GM12878 (cell line): ENCODE results near the gene C5. TPM values are rescaled to one million over a fixed set of nuclear protein-coding genes. Genes with fewer than 3 reads are reported as not detected.
A peak's percentile ranks its signal among the peaks of the same experiment; 100 is the strongest.

Source experiments
- ATAC-seq: fragments of 200-7000 bp; cut with Tn5 transposase; 3 replicates; pipeline ENCODE4 v1.9.1; 2020; ENCODE audit warnings: mild to moderate bottlenecking, moderate library complexity
- BruUV-seq: library from RNA; stranded (reverse); fragments of 400-500 nt; replicated peaks from 2 replicates; lab custom pipeline; 2021; lab: Mats Ljungman, UMichigan
- CTCF ChIA-PET: fragments of 300-600 bp; sonication (Branson Sonifier 250); formaldehyde crosslinking; extraction: SDS; loops from one replicate; lab custom pipeline; 2021; ENCODE audit warnings: inconsistent platforms; lab: Yijun Ruan, JAX
- POLR2A ChIA-PET: fragments of 350-600 bp; formaldehyde crosslinking; extraction: SDS; loops from one replicate; lab custom pipeline; 2021; ENCODE audit warnings: inconsistent platforms; lab: Charles Lee
- RAD21 ChIA-PET: fragments of 300-600 bp; sonication (Branson Sonifier 250); formaldehyde crosslinking; loops from one replicate; lab custom pipeline; 2023; ENCODE audit warnings: antibody characterized with exemption; ENCODE audit not compliant: unreplicated experiment; lab: Charles Lee
- SMC1A ChIA-PET: fragments of 300-600 bp; sonication (Branson Sonifier 250); formaldehyde crosslinking; loops from one replicate; lab custom pipeline; 2023; ENCODE audit not compliant: unreplicated experiment, uncharacterized antibody; lab: Charles Lee
- DNase-seq: peaks from one replicate; pipeline ENCODE4 v3.0.0-alpha.2; 2011; ENCODE audit warnings: low read depth, low spot score
- FAIRE-seq: peaks from 3 replicates; lab custom pipeline; 2011; peaks lifted over from hg19 to GRCh38; lab: Jason Lieb, UNC
- H2AFZ ChIP-seq: 2 replicates; pipeline ENCODE4 v1.6.0; 2011; ENCODE audit warnings: low read depth, low read length, control low read depth; ENCODE audit not compliant: control insufficient read depth
- H3K27ac ChIP-seq: 2 replicates; pipeline ENCODE4 v1.5.1; 2011; ENCODE audit warnings: control low read depth; ENCODE audit not compliant: control insufficient read depth, insufficient read depth
- H3K27me3 ChIP-seq, 2 experiments: replicated peaks in 1 of 2; 2 replicates each; pipeline versions ENCODE4 v1.6.0 to v1.6.1; 2011; ENCODE audit warnings: low read length in 1 of 2; ENCODE audit not compliant: control insufficient read depth in 2 of 2, insufficient read depth in 2 of 2
- H3K36me3 ChIP-seq, 2 experiments: 2 replicates each; pipeline ENCODE4 v1.5.1; 2011; ENCODE audit warnings: low read length in 1 of 2; ENCODE audit not compliant: control insufficient read depth in 2 of 2, insufficient read depth in 2 of 2
- H3K4me1 ChIP-seq: 2 replicates; pipeline ENCODE4 v1.6.1; 2011; ENCODE audit warnings: mild to moderate bottlenecking, low read length, moderate library complexity, mixed read lengths; ENCODE audit not compliant: control insufficient read depth, insufficient read depth
- H3K4me2 ChIP-seq: 2 replicates; pipeline ENCODE4 v1.6.0; 2011; ENCODE audit warnings: control low read depth; ENCODE audit not compliant: control insufficient read depth, insufficient read depth
- H3K4me3 ChIP-seq: fragments of 200-600 bp; sonication (generic); 2 replicates; pipeline ENCODE4 v1.5.1; 2016
- H3K79me2 ChIP-seq: 2 replicates; pipeline ENCODE4 v1.6.0; 2011; ENCODE audit warnings: low read length; ENCODE audit not compliant: control insufficient read depth, insufficient read depth
- H3K9ac ChIP-seq: 2 replicates; pipeline ENCODE4 v1.8.0; 2011; ENCODE audit warnings: low read length, control low read depth, mixed read lengths; ENCODE audit not compliant: control insufficient read depth, insufficient read depth
- H3K9me3 ChIP-seq: replicated peaks from 3 replicates; pipeline ENCODE4 v1.5.1; 2011; ENCODE audit warnings: mild to moderate bottlenecking, low read length; ENCODE audit not compliant: control insufficient read depth, insufficient read depth
- H4K20me1 ChIP-seq: 2 replicates; pipeline ENCODE4 v1.6.0; 2011; ENCODE audit not compliant: control insufficient read depth, insufficient read depth
- POLR2A ChIP-seq: IDR thresholded peaks from 2 replicates; pipeline ENCODE4 v1.6.1; 2011; ENCODE audit warnings: low read depth, mild to moderate bottlenecking, low read length
- ZNF217 ChIP-seq: fragments of 450-650 bp; IDR thresholded peaks from 2 replicates; pipeline ENCODE4 v1.6.1; 2017; ENCODE audit warnings: antibody characterized with exemption, mild to moderate bottlenecking
- WGBS: methylation state at CpG from one replicate; pipeline ENCODE4 v1.1.6; 2016; ENCODE audit warnings: low lambda C conversion rate; ENCODE audit not compliant: insufficient replicate concordance, insufficient coverage; ENCODE audit errors: missing lambda C conversion rate; 5-methylcytosine and 5-hydroxymethylcytosine counted together
- in situ Hi-C: fragments of 300-500 bp; cut with MboI; formaldehyde crosslinking; loops from 9 replicates; pipeline ENCODE4 v1.14.3; 2018; ENCODE audit warnings: mixed read lengths
- intact Hi-C: fragments of 100-400 bp; cut with micrococcal nuclease; formaldehyde crosslinking; loops from one replicate; pipeline ENCODE4 v1.14.2; 2022; ENCODE audit not compliant: unreplicated experiment
- polyA plus RNA-seq, 11 experiments: library from polyadenylated mRNA; depleted of rRNA in 4 of 11; unstranded in 6 of 11; stranded (reverse) in 5 of 11; fragments of >200 nt; fragmentation: Nextera tagmentation in 4 of 11; fragmentation: Illumina TruSeq in 1 of 11; extraction: Ambion mirVana in 4 of 11; extraction: Trizol in 1 of 11; gene quantifications; 1 replicate in 1 of 11; 2 replicates in 10 of 11; pipeline versions ENCODE4 v1.2.1 to v1.2.3, GENCODE V29; 2011 to 2016; ENCODE audit warnings: inconsistent platforms in 2 of 11, missing spikeins in 2 of 11, low read depth in 1 of 11
- total RNA-seq, 4 experiments: library from RNA; depleted of rRNA in 3 of 4; stranded (reverse); fragments of >200 nt in 3 of 4; fragmentation: Illumina TruSeq in 1 of 4; extraction: Trizol in 1 of 4; gene quantifications; 2 replicates each; pipeline versions ENCODE4 v1.2.1 to v1.2.3, GENCODE V29; 2013 to 2021
- TF ChIP-seq, protein P1 (sequence below): fragments of 450-650 bp; IDR thresholded peaks from 2 replicates; pipeline ENCODE4 v1.6.1; 2017; ENCODE audit warnings: borderline replicate concordance

C5 gene
- total and polyA plus RNA-seq, 10 of the 15 experiments (the other 5 are each of a cell fraction or from before 2014, with no cell fraction given): 0.39 to 2.2 (median 1.2) TPM

GRCh38 chr9:120916991-120917880, 132.8 kb downstream of the C5 start:
- peaks cover 2% of the 10 kb centered on the region; the same call in 1 of the 3 replicates for H3K9me3 ChIP-seq
- ChIA-PET POLR2A (interaction anchor here (1.0 to 11.5 kb wide), 8 partner anchors 8 to 31 kb away, joined by 3 to 224 read pairs (median 6); no protein-coding TSS in a partner anchor), SMC1A (interaction anchor here (1.0 to 26.1 kb wide), 9 partner anchors 8 to 64 kb away, joined by 3 to 522 read pairs (median 8); no protein-coding TSS in a partner anchor), CTCF (interaction anchor here (0.8 to 3.4 kb wide), 8 partner anchors 10 to 64 kb away, joined by 3 to 19 read pairs (median 4); no protein-coding TSS in a partner anchor), RAD21 (interaction anchor here (0.8 to 11.9 kb wide), 6 partner anchors 9 to 40 kb away, joined by 3 to 196 read pairs (median 3); partner anchors contain the start of gene PHF19)
- 87% methylated on average over 8 of the region's 8 CpGs for WGBS
- peaks cover 68% of the 10 kb centered on the region for H3K79me2 ChIP-seq
- H2AFZ ChIP-seq: no peak overlapping the region
- peaks cover 34 to 47% of the 10 kb centered on the region in 2 experiments for H3K36me3 ChIP-seq
- no peaks in the 10 kb centered on the region for H4K20me1 ChIP-seq
- no peaks in the 10 kb centered on the region for H3K27me3 ChIP-seq
- DNase-seq (no peak), ATAC-seq (no peak), FAIRE-seq (no peak)
- H3K4me1 ChIP-seq: peaks cover 26% of the 10 kb centered on the region
- H3K27ac ChIP-seq: peak overlapping the region; percentile 20
- intact Hi-C loops (no loop called here), in situ Hi-C loops (no loop called here)
- H3K4me3 ChIP-seq: no peak overlapping the region
- BruUV-seq: no TSS peak
- H3K4me2 ChIP-seq: peak overlapping the region; percentile 46
- peak; percentile 45; the same call in 1 of the 2 replicates for TF ChIP-seq POLR2A
- TF ChIP-seq, protein P1, sequence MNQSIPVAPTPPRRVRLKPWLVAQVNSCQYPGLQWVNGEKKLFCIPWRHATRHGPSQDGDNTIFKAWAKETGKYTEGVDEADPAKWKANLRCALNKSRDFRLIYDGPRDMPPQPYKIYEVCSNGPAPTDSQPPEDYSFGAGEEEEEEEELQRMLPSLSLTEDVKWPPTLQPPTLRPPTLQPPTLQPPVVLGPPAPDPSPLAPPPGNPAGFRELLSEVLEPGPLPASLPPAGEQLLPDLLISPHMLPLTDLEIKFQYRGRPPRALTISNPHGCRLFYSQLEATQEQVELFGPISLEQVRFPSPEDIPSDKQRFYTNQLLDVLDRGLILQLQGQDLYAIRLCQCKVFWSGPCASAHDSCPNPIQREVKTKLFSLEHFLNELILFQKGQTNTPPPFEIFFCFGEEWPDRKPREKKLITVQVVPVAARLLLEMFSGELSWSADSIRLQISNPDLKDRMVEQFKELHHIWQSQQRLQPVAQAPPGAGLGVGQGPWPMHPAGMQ: no peak
- TF ChIP-seq ZNF217: peak; percentile 76
- H3K9ac ChIP-seq: no peak overlapping the region
